Measurements from ENCODE around the gene KIF16B. TPM values are rescaled to one million over a fixed set of nuclear protein-coding genes. Genes with fewer than 3 reads are reported as not detected.

The KIF16B gene
- total and polyA plus RNA-seq, 10 of the 15 experiments (the other 5 are each of a cell fraction or from before 2014, with no cell fraction given) = 0.21 to 5.2 (median 3.0) TPM

GRCh38 chr20:16308754-16309153 lies 264.5 kb downstream of the KIF16B start:
- no TSS peak for BruUV-seq (replicated peaks)
- TF ChIP-seq RCOR1 (conservative IDR thresholded peaks at IDR 0.05; ENCODE audit: low read depth, low read length) (no peak), RBBP5 (conservative IDR thresholded peaks at IDR 0.05) (no peak), MAX (IDR thresholded peaks at IDR 0.05; ENCODE audit: low read depth, low read length) (no peak), RFX5 (IDR thresholded peaks at IDR 0.05; ENCODE audit: low read depth, low read length) (no peak), SUZ12 (IDR thresholded peaks at IDR 0.05; ENCODE audit: unreplicated experiment) (no peak), HDAC2 (IDR thresholded peaks at IDR 0.05) (no peak), USF2 (IDR thresholded peaks at IDR 0.05; ENCODE audit: borderline replicate concordance, low read depth, low read length) (no peak), WRNIP1 (IDR thresholded peaks at IDR 0.05; ENCODE audit: borderline replicate concordance, low read depth, low read length) (no peak), SMAD5 (IDR thresholded peaks at IDR 0.05; ENCODE audit: low read depth) (no peak), BRCA1 (IDR thresholded peaks at IDR 0.05; ENCODE audit: low read depth, low read length) (no peak), ZNF274 (IDR thresholded peaks at IDR 0.05; ENCODE audit: insufficient read depth, insufficient read length) (no peak), FOS (IDR thresholded peaks at IDR 0.05; ENCODE audit: borderline replicate concordance, extremely low read depth, insufficient read length) (no peak), TCF7 (IDR thresholded peaks at IDR 0.05; ENCODE audit: borderline replicate concordance) (no peak), PAX5 (IDR thresholded peaks at IDR 0.05; ENCODE audit: borderline replicate concordance, low read depth, low read length) (no peak), ZSCAN29 (IDR thresholded peaks at IDR 0.05) (no peak)
- H4K20me1 ChIP-seq (ENCODE audit: control insufficient read depth, insufficient read depth) = no peaks in the 10 kb centered on the region
- FAIRE-seq (no peak), ATAC-seq (no peak), DNase-seq (ENCODE audit: low read depth, low spot score) (no peak)
- H3K9me3 ChIP-seq (replicated peaks; ENCODE audit: control insufficient read depth, insufficient read depth, low read length) = no peaks in the 10 kb centered on the region
- RAD21 ChIA-PET (ENCODE audit: unreplicated experiment) = no interaction called here
- CTCF ChIA-PET = no interaction called here
- intact Hi-C loops (cut with micrococcal nuclease; ENCODE audit: unreplicated experiment) (no loop called here), in situ Hi-C loops (cut with MboI) (no loop called here)
- no peaks in the 10 kb centered on the region for H3K79me2 ChIP-seq (ENCODE audit: control insufficient read depth, insufficient read depth, low read length)
- no peak overlapping the region for H3K9ac ChIP-seq (ENCODE audit: control insufficient read depth, insufficient read depth, low read length)
- no peak overlapping the region for H3K4me2 ChIP-seq (ENCODE audit: control insufficient read depth, insufficient read depth)
- H3K4me1 ChIP-seq (ENCODE audit: control insufficient read depth, insufficient read depth, low read length) = no peaks in the 10 kb centered on the region
- H3K4me3 ChIP-seq = no peak overlapping the region
- SMC1A ChIA-PET (ENCODE audit: uncharacterized antibody, unreplicated experiment) = interaction anchor here (1.6 kb wide), 1 partner anchor 9 kb away, joined by 4 read pairs; no protein-coding TSS in a partner anchor
- no peak overlapping the region for H2AFZ ChIP-seq (ENCODE audit: control insufficient read depth, low read depth, low read length)
- H3K27me3 ChIP-seq (replicated peaks in 1 of 2; ENCODE audit: control insufficient read depth in 2 of 2, insufficient read depth in 2 of 2, low read length in 1 of 2) = no peaks in the 10 kb centered on the region
- no peak overlapping the region for H3K27ac ChIP-seq (ENCODE audit: control insufficient read depth, insufficient read depth)
- no peaks in the 10 kb centered on the region for H3K36me3 ChIP-seq (ENCODE audit: control insufficient read depth in 2 of 2, insufficient read depth in 2 of 2, low read length in 1 of 2)
- POLR2A ChIA-PET = no interaction called here
- 82% methylated on average over 2 of the region's 2 CpGs for WGBS (ENCODE audit: insufficient coverage, insufficient replicate concordance, low lambda C conversion rate, missing lambda C conversion rate)

Data from GM12878 (cell line).